Measurements from ENCODE around the gene CLDN3.

- TF ChIP-seq CTCF (IDR thresholded peaks at IDR 0.05) (no peak), FOSL2 (IDR thresholded peaks at IDR 0.05) (no peak), FOSL2 (CRISPR knock-in tag; IDR thresholded peaks at IDR 0.05) (no peak), ZNF302 (CRISPR knock-in tag; IDR thresholded peaks at IDR 0.05) (no peak), ZSCAN20 (CRISPR knock-in tag; IDR thresholded peaks at IDR 0.05) (no peak), POLR2A (IDR thresholded peaks at IDR 0.05; ENCODE audit: low read length) (no peak), REST (IDR thresholded peaks at IDR 0.05) (no peak), RCOR1 (IDR thresholded peaks at IDR 0.05; ENCODE audit: low read depth, low read length) (no peak), NPAS2 (CRISPR knock-in tag; IDR thresholded peaks at IDR 0.05; ENCODE audit: borderline replicate concordance) (no peak), POLR2AphosphoS2 (conservative IDR thresholded peaks at IDR 0.05; ENCODE audit: low read length) (no peak), HEYL (CRISPR knock-in tag; IDR thresholded peaks at IDR 0.05) (no peak), RAD21 (conservative IDR thresholded peaks at IDR 0.05 in 1 of 2, IDR thresholded peaks at IDR 0.05 in 1 of 2) (no peak), RFX5 (IDR thresholded peaks at IDR 0.05) (no peak)
Observed at GRCh38 chr7:73719806-73720169, 50.3 kb downstream of the CLDN3 start.
